H1 (cell line): ENCODE results near the gene CDC42. TPM values are rescaled to one million over a fixed set of nuclear protein-coding genes. Genes with fewer than 3 reads are reported as not detected.

Experiments
- SIN3A ChIP-seq, 2 experiments: IDR thresholded peaks in 1 of 2; conservative IDR thresholded peaks in 1 of 2; 2 replicates each; pipeline ENCODE4 v1.6.1; 2011 to 2012; ENCODE audit warnings: low read length in 2 of 2, improper control_type of control experiment in 1 of 2, low read depth in 1 of 2, mild to moderate bottlenecking in 1 of 2
- polyA plus RNA-seq, 7 experiments: library from polyadenylated mRNA; depleted of rRNA in 3 of 7; stranded (reverse) in 5 of 7; unstranded in 2 of 7; fragments of >200 nt in 5 of 7; fragments of 200-250 nt in 2 of 7; gene quantifications; 1 replicate in 5 of 7; 2 replicates in 1 of 7; 4 replicates in 1 of 7; pipeline versions ENCODE4 v1.2.1 to v1.2.3, GENCODE V29; 2011 to 2013; ENCODE audit warnings: missing spikeins in 2 of 7, mixed read lengths in 2 of 7
- total RNA-seq: library from RNA; stranded (reverse); fragmentation: NEBNext Ultra II Directional; extraction: Animal tissue kit (Norgen Biotek cat#: 25700); gene quantifications from 2 replicates; pipeline ENCODE4 v1.2.1, GENCODE V29; 2021

The CDC42 gene
- total and polyA plus RNA-seq, 2 of the 8 experiments (the other 6 are each of a cell fraction or from before 2014, with no cell fraction given): 110 to 179 TPM

DNA sequence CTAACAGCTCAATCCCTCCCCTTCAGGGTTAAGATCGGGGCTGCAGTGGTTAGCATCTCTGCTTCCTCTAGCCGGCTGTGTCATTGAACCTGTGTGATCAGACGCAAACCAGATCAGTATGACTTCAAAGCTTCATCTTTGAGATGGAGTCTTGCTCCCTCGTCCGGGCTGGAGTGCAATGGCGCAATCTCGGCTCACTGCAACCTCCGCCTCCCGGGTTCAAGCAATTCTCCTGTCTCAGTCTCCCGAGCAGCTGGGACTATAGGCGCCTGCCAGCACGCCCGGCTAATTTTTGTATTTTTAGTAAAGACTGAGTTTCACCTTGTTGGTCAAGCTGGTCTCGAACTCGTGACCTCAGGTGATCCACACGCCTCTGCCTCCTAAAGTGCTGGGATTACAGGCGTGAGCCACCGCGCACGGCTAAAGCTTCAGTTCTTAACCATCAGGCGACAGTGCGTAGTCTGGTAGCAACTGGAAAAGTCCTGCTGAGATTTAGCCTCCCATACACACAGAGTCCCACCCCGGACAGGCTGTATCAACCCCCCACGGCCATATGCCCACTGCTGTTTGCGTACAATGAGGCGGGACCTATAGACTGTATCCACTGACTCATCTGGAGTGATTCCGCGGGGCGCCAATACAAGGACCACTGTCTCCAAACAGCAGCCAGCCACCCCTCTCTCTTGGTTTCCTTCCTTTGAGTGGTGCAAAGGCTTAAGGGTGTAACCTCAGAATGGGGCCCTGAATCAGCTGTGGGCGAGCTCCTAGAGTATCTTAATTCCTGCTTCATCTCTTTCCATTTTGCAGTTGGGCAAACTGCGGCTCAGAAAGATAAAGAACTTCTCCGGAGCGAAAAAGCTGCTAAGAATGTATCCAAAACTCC is 27.8 kb upstream of the CDC42 start (continued):
- TF ChIP-seq SIN3A (conservative IDR thresholded peaks at IDR 0.05 in 1 of 2, IDR thresholded peaks at IDR 0.05 in 1 of 2; ENCODE audit: low read depth in 1 of 2, low read length in 2 of 2): no peak
